ENCODE results near the gene TNIP1.

TNIP1 gene

DNA sequence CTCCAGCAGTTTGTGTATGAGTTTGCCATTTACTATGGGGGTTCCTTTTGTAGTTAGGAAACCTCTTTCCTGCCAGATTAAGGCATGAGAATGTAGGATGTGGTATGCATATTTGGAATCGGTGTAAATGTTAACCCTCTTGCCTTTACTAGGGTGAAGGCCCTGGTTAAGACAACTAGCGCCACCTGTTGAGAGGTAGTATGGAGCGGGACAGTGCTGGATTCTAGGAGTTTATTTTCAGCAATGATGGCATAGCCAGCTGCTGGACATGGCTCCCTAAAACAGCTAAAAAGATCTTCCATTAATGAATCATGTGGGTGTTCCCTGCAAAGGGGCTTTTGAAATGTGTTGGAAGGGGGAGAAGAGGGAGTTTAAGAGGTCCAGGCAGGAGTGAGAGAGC lies 91.1 kb downstream of the TNIP1 start:
- DNase-seq = no peak

DNA sequence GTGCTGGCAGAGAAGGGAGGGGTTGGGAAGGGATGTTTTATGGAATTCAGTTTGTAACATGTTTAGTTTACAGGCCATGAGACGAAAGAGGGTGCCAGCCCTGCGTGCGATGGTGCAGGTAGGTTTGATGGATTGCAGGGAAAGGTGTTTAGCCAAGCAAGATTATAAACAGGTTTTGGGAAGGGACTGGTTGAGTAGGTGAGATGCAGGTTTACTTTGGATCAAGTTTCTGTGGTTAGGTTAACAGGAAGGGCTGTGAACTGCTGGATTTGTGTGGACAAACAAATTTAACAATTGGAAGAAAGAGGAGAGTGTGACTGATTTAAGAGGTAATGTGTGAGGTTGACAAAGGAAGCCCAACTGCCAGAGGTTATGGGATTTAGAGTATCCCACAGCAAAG lies 93.1 kb downstream of the TNIP1 start:
- DNase-seq = no peak
